Measurements from ENCODE around the gene EPS8L3. TPM values are rescaled to one million over a fixed set of nuclear protein-coding genes. Genes with fewer than 3 reads are reported as not detected.
"Not testable (repeated sequence)": the region's sequence is repeated elsewhere in the genome, so short reads cannot be mapped to it uniquely, and the experiment has no call there.

EPS8L3 gene
- total RNA-seq, 4 donors from 2014 or later: not detected

GRCh38 chr1:109754738-109755137 is 9.0 kb downstream of the EPS8L3 start:
- Histone ChIP-seq H3K27ac (no peak overlapping the region), H3K36me3 (no peaks in the 10 kb centered on the region), H3K4me1 (no peaks in the 10 kb centered on the region), H3K4me3 (no peak overlapping the region), H3K27me3 (no peaks in the 10 kb centered on the region), H3K9me3 (no peaks in the 10 kb centered on the region)
- WGBS: 84% methylated on average over 2 of the region's 2 CpGs
- no peak for DNase-seq (ENCODE audit: low spot score in 2 of 2)
- TF ChIP-seq POLR2A (IDR thresholded peaks at IDR 0.05) (no peak), POLR2AphosphoS5 (IDR thresholded peaks at IDR 0.05) (no peak), EP300 (IDR thresholded peaks at IDR 0.05) (no peak)
- TF ChIP-seq, protein P1, sequence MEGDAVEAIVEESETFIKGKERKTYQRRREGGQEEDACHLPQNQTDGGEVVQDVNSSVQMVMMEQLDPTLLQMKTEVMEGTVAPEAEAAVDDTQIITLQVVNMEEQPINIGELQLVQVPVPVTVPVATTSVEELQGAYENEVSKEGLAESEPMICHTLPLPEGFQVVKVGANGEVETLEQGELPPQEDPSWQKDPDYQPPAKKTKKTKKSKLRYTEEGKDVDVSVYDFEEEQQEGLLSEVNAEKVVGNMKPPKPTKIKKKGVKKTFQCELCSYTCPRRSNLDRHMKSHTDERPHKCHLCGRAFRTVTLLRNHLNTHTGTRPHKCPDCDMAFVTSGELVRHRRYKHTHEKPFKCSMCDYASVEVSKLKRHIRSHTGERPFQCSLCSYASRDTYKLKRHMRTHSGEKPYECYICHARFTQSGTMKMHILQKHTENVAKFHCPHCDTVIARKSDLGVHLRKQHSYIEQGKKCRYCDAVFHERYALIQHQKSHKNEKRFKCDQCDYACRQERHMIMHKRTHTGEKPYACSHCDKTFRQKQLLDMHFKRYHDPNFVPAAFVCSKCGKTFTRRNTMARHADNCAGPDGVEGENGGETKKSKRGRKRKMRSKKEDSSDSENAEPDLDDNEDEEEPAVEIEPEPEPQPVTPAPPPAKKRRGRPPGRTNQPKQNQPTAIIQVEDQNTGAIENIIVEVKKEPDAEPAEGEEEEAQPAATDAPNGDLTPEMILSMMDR (IDR thresholded peaks at IDR 0.05): no peak

- H3K9me3 ChIP-seq: no peaks in the 10 kb centered on the region
- WGBS: 89% methylated on average over 12 of the region's 12 CpGs
- no peaks in the 10 kb centered on the region for H3K27me3 ChIP-seq
- peak; percentile 47 to 58 for DNase-seq (ENCODE audit: low spot score in 2 of 2)
- H3K36me3 ChIP-seq: no peaks in the 10 kb centered on the region
- TF ChIP-seq POLR2A (IDR thresholded peaks at IDR 0.05): no peak
- no peak overlapping the region for H3K4me3 ChIP-seq
- no peaks in the 10 kb centered on the region for H3K4me1 ChIP-seq
- H3K27ac ChIP-seq: no peak overlapping the region
Observed at GRCh38 chr1:109751531-109752260, 12.0 kb downstream of the EPS8L3 start.

DNA sequence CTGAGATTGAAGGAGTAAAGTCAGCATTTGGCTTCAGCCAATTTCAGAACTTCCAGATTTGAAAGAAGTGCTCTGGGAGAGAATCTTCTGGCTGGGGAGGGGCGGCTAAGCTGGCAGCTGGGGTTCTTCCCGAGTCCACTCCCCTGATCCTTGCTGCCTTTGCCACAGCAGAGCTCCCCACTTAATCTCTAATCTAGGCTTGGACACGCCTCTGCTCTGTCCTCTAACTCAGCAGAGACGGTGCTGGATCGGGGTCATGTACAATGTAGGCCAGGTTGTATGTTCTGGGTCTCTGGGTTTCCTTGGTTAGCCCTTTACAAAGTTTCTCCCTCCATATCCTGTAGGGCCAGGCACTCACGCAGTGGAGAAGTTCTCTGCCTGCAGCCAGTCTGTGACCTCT is 12.8 kb downstream of the EPS8L3 start:
- Histone ChIP-seq H3K27ac (no peak overlapping the region), H3K4me1 (no peaks in the 10 kb centered on the region), H3K36me3 (no peaks in the 10 kb centered on the region), H3K9me3 (no peaks in the 10 kb centered on the region), H3K27me3 (no peaks in the 10 kb centered on the region), H3K4me3 (no peak overlapping the region)
- WGBS: 90% methylated on average over 6 of the region's 6 CpGs
- DNase-seq (ENCODE audit: low spot score in 2 of 2): peak; percentile 35 to 47
- no peak for TF ChIP-seq POLR2AphosphoS5 (IDR thresholded peaks at IDR 0.05)
- TF ChIP-seq, protein P1 (IDR thresholded peaks at IDR 0.05): no peak
- TF ChIP-seq EP300 (IDR thresholded peaks at IDR 0.05): no peak
- no peak for TF ChIP-seq POLR2A (IDR thresholded peaks at IDR 0.05)

GRCh38 chr1:109750241-109750882 is 13.4 kb downstream of the EPS8L3 start:
- no peaks in the 10 kb centered on the region for H3K4me1 ChIP-seq
- H3K4me3 ChIP-seq: no peak overlapping the region
- no peak overlapping the region for H3K27ac ChIP-seq
- H3K9me3 ChIP-seq: no peaks in the 10 kb centered on the region
- no peaks in the 10 kb centered on the region for H3K36me3 ChIP-seq
- no peaks in the 10 kb centered on the region for H3K27me3 ChIP-seq
- TF ChIP-seq POLR2A (IDR thresholded peaks at IDR 0.05): no peak
- TF ChIP-seq, protein P1 (IDR thresholded peaks at IDR 0.05): no peak
- no peak for TF ChIP-seq EP300 (IDR thresholded peaks at IDR 0.05)
- TF ChIP-seq POLR2AphosphoS5 (IDR thresholded peaks at IDR 0.05): no peak
- DNase-seq (ENCODE audit: low spot score in 2 of 2): peak; percentile 48 to 49
- WGBS: 95% methylated on average over 10 of the region's 11 CpGs

GRCh38 chr1:109749221-109749620 is 14.5 kb downstream of the EPS8L3 start:
- TF ChIP-seq POLR2A (IDR thresholded peaks at IDR 0.05) (no peak), EP300 (IDR thresholded peaks at IDR 0.05) (no peak), POLR2AphosphoS5 (IDR thresholded peaks at IDR 0.05) (no peak)
- TF ChIP-seq, protein P1 (IDR thresholded peaks at IDR 0.05): no peak
- Histone ChIP-seq H3K9me3 (no peaks in the 10 kb centered on the region), H3K27me3 (no peaks in the 10 kb centered on the region), H3K4me3 (no peak overlapping the region), H3K36me3 (no peaks in the 10 kb centered on the region), H3K4me1 (no peaks in the 10 kb centered on the region), H3K27ac (no peak overlapping the region)
- no peak for DNase-seq (ENCODE audit: low spot score in 2 of 2)

- H3K27me3 ChIP-seq, H3K9me3 ChIP-seq, H3K36me3 ChIP-seq, H3K27ac ChIP-seq, H3K4me1 ChIP-seq, H3K4me3 ChIP-seq: not testable (repeated sequence)
- 89% methylated on average over 8 of the region's 10 CpGs for WGBS
- peak in 1 of 2 donors; percentile 30 for DNase-seq (ENCODE audit: low spot score in 2 of 2)
Observed at GRCh38 chr1:109748311-109748710, 15.4 kb downstream of the EPS8L3 start.

Measured in suprapubic skin (tissue), 4 donors.